Nephron progenitor cell (in vitro differentiated cells): Measurements from ENCODE around the gene LPCAT2.

Source experiments
- DNase-seq: peaks from one replicate; pipeline ENCODE4 v3.0.0; 2021
- H3K27ac Mint-ChIP-seq: 2 replicates; pipeline ENCODE4 v1.8.0; 2021; ENCODE audit warnings: mild to moderate bottlenecking, moderate library complexity, mixed read lengths
- H3K27me3 Mint-ChIP-seq: 2 replicates; pipeline ENCODE4 v1.8.0; 2021; ENCODE audit warnings: mild to moderate bottlenecking, low read depth, mixed read lengths; ENCODE audit not compliant: poor library complexity
- H3K36me3 Mint-ChIP-seq: 2 replicates; pipeline ENCODE4 v1.8.0; 2021; ENCODE audit warnings: low read depth, mixed read lengths
- H3K4me1 Mint-ChIP-seq: 2 replicates; pipeline ENCODE4 v1.8.0; 2021; ENCODE audit warnings: mixed read lengths
- H3K4me3 Mint-ChIP-seq: 2 replicates; pipeline ENCODE4 v1.8.0; 2021; ENCODE audit warnings: mild to moderate bottlenecking, moderate library complexity, mixed read lengths
- H3K9me3 Mint-ChIP-seq: 2 replicates; pipeline ENCODE4 v1.8.0; 2021; ENCODE audit warnings: mild to moderate bottlenecking, moderate library complexity, mixed read lengths
- TF ChIP-seq, protein P1 (sequence below): fragments of 200-600 bp; sonication (generic); IDR thresholded peaks from 2 replicates; pipeline ENCODE4 v1.5.0; 2021; ENCODE audit warnings: antibody characterized with exemption

LPCAT2 gene

GRCh38 chr16:55521792-55522191 lies 12.9 kb downstream of the LPCAT2 start:
- TF ChIP-seq, protein P1, sequence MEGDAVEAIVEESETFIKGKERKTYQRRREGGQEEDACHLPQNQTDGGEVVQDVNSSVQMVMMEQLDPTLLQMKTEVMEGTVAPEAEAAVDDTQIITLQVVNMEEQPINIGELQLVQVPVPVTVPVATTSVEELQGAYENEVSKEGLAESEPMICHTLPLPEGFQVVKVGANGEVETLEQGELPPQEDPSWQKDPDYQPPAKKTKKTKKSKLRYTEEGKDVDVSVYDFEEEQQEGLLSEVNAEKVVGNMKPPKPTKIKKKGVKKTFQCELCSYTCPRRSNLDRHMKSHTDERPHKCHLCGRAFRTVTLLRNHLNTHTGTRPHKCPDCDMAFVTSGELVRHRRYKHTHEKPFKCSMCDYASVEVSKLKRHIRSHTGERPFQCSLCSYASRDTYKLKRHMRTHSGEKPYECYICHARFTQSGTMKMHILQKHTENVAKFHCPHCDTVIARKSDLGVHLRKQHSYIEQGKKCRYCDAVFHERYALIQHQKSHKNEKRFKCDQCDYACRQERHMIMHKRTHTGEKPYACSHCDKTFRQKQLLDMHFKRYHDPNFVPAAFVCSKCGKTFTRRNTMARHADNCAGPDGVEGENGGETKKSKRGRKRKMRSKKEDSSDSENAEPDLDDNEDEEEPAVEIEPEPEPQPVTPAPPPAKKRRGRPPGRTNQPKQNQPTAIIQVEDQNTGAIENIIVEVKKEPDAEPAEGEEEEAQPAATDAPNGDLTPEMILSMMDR: no peak
- Mint-ChIP-seq H3K9me3 (peaks cover 42% of the 10 kb centered on the region), H3K27ac (no peak overlapping the region), H3K4me1 (no peaks in the 10 kb centered on the region), H3K36me3 (peaks cover 23% of the 10 kb centered on the region), H3K4me3 (no peak overlapping the region), H3K27me3 (no peaks in the 10 kb centered on the region)
- DNase-seq: no peak

- DNase-seq: no peak
- Mint-ChIP-seq H3K4me1 (no peaks in the 10 kb centered on the region), H3K27ac (no peak overlapping the region), H3K9me3 (peaks cover 8% of the 10 kb centered on the region), H3K36me3 (peaks cover 9% of the 10 kb centered on the region), H3K27me3 (no peaks in the 10 kb centered on the region), H3K4me3 (no peak overlapping the region)
- TF ChIP-seq, protein P1: no peak
These were observed 17.6 kb downstream of the LPCAT2 start for GRCh38 chr16:55526441-55526840.

- Mint-ChIP-seq H3K27ac (no peak overlapping the region), H3K36me3 (no peaks in the 10 kb centered on the region), H3K9me3 (no peaks in the 10 kb centered on the region), H3K27me3 (no peaks in the 10 kb centered on the region), H3K4me3 (no peak overlapping the region), H3K4me1 (no peaks in the 10 kb centered on the region)
- DNase-seq: no peak
- TF ChIP-seq, protein P1: no peak
These were observed 19.0 kb downstream of the LPCAT2 start for GRCh38 chr16:55527885-55528284.

GRCh38 chr16:55529018-55529417 lies 20.1 kb downstream of the LPCAT2 start:
- H3K4me1 Mint-ChIP-seq: no peaks in the 10 kb centered on the region
- TF ChIP-seq, protein P1: no peak
- H3K36me3 Mint-ChIP-seq: no peaks in the 10 kb centered on the region
- H3K27ac Mint-ChIP-seq: no peak overlapping the region
- no peak for DNase-seq
- H3K4me3 Mint-ChIP-seq: no peak overlapping the region
- H3K9me3 Mint-ChIP-seq: no peaks in the 10 kb centered on the region
- H3K27me3 Mint-ChIP-seq: no peaks in the 10 kb centered on the region

- TF ChIP-seq, protein P1: no peak
- H3K4me3 Mint-ChIP-seq: no peak overlapping the region
- H3K27me3 Mint-ChIP-seq: no peaks in the 10 kb centered on the region
- no peak for DNase-seq
- no peaks in the 10 kb centered on the region for H3K4me1 Mint-ChIP-seq
- H3K36me3 Mint-ChIP-seq: no peaks in the 10 kb centered on the region
- H3K27ac Mint-ChIP-seq: no peak overlapping the region
- no peaks in the 10 kb centered on the region for H3K9me3 Mint-ChIP-seq
These were observed 21.5 kb downstream of the LPCAT2 start for GRCh38 chr16:55530316-55530856.

GRCh38 chr16:55532227-55532626 lies 23.4 kb downstream of the LPCAT2 start:
- no peaks in the 10 kb centered on the region for H3K27me3 Mint-ChIP-seq
- TF ChIP-seq, protein P1: no peak
- H3K4me1 Mint-ChIP-seq: no peaks in the 10 kb centered on the region
- no peaks in the 10 kb centered on the region for H3K9me3 Mint-ChIP-seq
- no peak overlapping the region for H3K27ac Mint-ChIP-seq
- no peak overlapping the region for H3K4me3 Mint-ChIP-seq
- DNase-seq: no peak
- H3K36me3 Mint-ChIP-seq: no peaks in the 10 kb centered on the region
